ENCODE data around the gene C12orf50. TPM values are rescaled to one million over a fixed set of nuclear protein-coding genes. Genes with fewer than 3 reads are reported as not detected.

Gene C12orf50, protein sequence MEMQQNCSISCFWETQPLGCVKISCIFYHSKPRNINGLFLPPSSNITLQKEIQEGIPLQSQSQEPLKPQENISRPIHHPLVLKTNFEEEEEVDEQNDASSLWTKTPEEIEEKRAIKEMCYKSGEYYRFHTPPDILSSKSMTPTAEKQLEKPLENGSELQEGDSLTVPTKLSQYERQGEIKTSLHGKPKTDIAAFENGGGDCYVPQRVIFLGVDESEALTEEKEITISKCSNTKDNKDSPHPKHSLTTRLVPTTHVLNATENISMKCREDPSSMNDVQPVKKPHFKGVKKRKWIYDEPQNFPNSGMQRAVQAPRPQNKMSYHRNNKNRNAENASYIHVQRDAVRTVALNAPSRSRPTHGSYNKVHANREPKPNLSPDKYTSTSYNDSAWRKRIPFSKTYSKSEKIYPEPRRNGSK
- polyA plus RNA-seq (2013): 0.03 TPM in 1 of 2 replicates, not detected in the other

DNA sequence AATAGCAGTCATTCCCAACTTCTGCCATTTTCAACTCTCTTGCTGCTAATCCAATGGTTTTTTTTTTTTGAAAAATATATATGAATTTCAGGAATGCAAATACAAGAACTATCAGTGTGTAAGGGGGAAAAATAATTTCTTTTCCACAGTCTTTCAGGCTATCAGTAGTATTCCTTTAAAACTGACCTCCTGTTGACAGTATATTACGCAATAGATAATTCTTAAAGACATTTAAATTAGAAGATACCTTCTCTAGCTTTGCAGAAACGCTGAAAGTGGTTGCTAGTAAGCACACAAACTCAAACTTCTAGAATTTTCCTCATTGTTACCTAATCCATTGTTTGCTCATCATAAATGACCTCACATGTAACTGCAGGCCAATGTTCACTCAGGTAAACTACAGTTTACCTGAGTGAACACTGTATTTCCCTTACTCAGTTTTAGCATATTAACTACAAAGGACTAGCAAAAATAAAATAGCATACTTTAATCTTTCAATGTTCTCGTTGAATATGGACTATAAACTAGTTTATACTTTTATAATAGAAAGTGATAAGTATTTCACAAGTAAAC, at the start of gene C12orf50:
TSS of gene C12orf50 (minus strand) at position 309 of the 573 bp plus-strand sequence. CDS start 2,439 bp downstream, outside the sequence.
- WGBS (ENCODE audit: extremely low coverage, insufficient coverage, insufficient read length): no CpG with 5 or more reads among the region's 3 CpGs
- Histone ChIP-seq H3K18ac (ENCODE audit: low read length) (no peak within 1 kb of the TSS), H3K27me3 (ENCODE audit: insufficient read depth, low read length) (no peaks in the 10 kb centered on the region), H3K79me1 (ENCODE audit: low read length) (no peaks in the 10 kb centered on the region), H2BK120ac (ENCODE audit: insufficient read depth, low read length, poor library complexity) (no peak within 1 kb of the TSS), H2AFZ (ENCODE audit: insufficient read depth, low read length, poor library complexity) (no peak within 1 kb of the TSS), H3K27ac (ENCODE audit: low read depth, low read length) (no peak within 1 kb of the TSS), H2BK12ac (ENCODE audit: low read length) (no peak within 1 kb of the TSS), H3K4me3 (ENCODE audit: low read depth, low read length) (no peak within 1 kb of the TSS), H3K4me2 (ENCODE audit: low read length) (no peak within 1 kb of the TSS), H2BK5ac (ENCODE audit: low read depth, low read length, poor library complexity) (no peak within 1 kb of the TSS), H3K14ac (ENCODE audit: low read length) (no peak within 1 kb of the TSS), H3K36me3 (ENCODE audit: control insufficient read depth in 1 of 2, insufficient read depth in 2 of 2, low read length in 2 of 2) (no peaks in the 10 kb centered on the region), H3K9ac (ENCODE audit: low read length) (no peak within 1 kb of the TSS), H4K12ac (ENCODE audit: low read depth, low read length) (no peak within 1 kb of the TSS), H3K9me3 (ENCODE audit: insufficient read depth, low read depth, low read length) (peaks cover 2% of the 10 kb centered on the region), H3K4me1 (ENCODE audit: control insufficient read depth in 1 of 2, insufficient read depth in 2 of 2, low read length in 2 of 2) (no peaks in the 10 kb centered on the region), H3K79me2 (ENCODE audit: control insufficient read depth, insufficient read depth, low read length, poor library complexity) (no peaks in the 10 kb centered on the region), H4K91ac (ENCODE audit: low read depth, low read length) (no peak within 1 kb of the TSS), H2AK5ac (ENCODE audit: low read length) (no peak within 1 kb of the TSS), H3K4ac (ENCODE audit: low read depth, low read length) (no peak within 1 kb of the TSS), H3K23ac (ENCODE audit: low read length) (no peak within 1 kb of the TSS), H4K8ac (ENCODE audit: low read depth, low read length) (no peak within 1 kb of the TSS)
- no peak for DNase-seq

DNA sequence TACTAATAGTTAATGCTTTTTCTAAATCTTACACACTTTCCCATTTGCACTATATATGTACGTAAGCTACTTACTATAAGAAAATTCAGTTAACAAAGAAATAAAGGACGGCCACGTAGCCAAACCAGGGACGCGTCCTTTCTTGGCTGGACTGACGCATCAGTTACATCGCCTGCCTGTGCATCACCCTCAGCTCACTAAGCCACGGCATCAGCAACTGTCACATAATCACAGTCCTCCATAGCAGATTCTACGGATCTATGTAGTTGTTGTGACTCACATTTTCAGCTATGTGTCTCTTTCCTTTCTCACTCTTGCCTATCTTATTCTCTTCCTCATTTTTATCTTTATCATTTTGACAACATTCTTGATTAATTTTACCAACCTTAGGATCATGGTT, 38.1 kb upstream of the C12orf50 start:
- Histone ChIP-seq H4K8ac (ENCODE audit: low read depth, low read length) (no peak overlapping the region), H2AFZ (ENCODE audit: insufficient read depth, low read length, poor library complexity) (no peak overlapping the region), H3K23ac (ENCODE audit: low read length) (no peak overlapping the region), H3K4me1 (ENCODE audit: control insufficient read depth in 1 of 2, insufficient read depth in 2 of 2, low read length in 2 of 2) (no peaks in the 10 kb centered on the region), H2AK5ac (ENCODE audit: low read length) (no peak overlapping the region), H3K27ac (ENCODE audit: low read depth, low read length) (no peak overlapping the region), H3K4me2 (ENCODE audit: low read length) (no peak overlapping the region), H3K18ac (ENCODE audit: low read length) (no peak overlapping the region), H4K91ac (ENCODE audit: low read depth, low read length) (no peak overlapping the region), H3K79me2 (ENCODE audit: control insufficient read depth, insufficient read depth, low read length, poor library complexity) (no peaks in the 10 kb centered on the region), H3K9me3 (ENCODE audit: insufficient read depth, low read depth, low read length) (no peaks in the 10 kb centered on the region), H2BK5ac (ENCODE audit: low read depth, low read length, poor library complexity) (no peak overlapping the region), H3K36me3 (ENCODE audit: control insufficient read depth in 1 of 2, insufficient read depth in 2 of 2, low read length in 2 of 2) (no peaks in the 10 kb centered on the region), H3K14ac (ENCODE audit: low read length) (no peak overlapping the region), H3K4ac (ENCODE audit: low read depth, low read length) (no peak overlapping the region), H2BK12ac (ENCODE audit: low read length) (no peak overlapping the region), H3K4me3 (ENCODE audit: low read depth, low read length) (no peak overlapping the region), H3K27me3 (ENCODE audit: insufficient read depth, low read length) (no peaks in the 10 kb centered on the region), H3K9ac (ENCODE audit: low read length) (no peak overlapping the region), H4K12ac (ENCODE audit: low read depth, low read length) (no peak overlapping the region), H2BK120ac (ENCODE audit: insufficient read depth, low read length, poor library complexity) (no peak overlapping the region), H3K79me1 (ENCODE audit: low read length) (no peaks in the 10 kb centered on the region)
- DNase-seq: no peak
- no CpG with 5 or more reads among the region's 9 CpGs for WGBS (ENCODE audit: extremely low coverage, insufficient coverage, insufficient read length)

DNA sequence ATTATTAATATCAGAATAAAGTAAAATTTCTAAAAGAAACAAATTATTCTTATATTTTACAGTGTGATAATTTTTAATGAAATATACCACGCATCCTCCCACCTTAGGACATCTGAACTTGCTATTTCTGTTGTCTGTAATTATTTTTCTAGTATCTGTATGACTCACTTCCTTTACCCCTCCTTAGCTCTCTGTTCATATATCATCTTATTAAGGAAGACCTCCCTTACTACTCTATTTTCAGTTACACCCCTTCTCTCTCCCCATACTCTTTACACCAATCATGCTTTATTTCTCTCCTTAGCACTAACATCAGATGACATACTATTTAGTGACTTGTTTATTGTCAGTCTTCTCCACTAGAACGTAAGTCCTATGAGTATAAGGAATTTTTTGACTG, 34.2 kb upstream of the C12orf50 start:
- no peaks in the 10 kb centered on the region for H3K9me3 ChIP-seq (ENCODE audit: insufficient read depth, low read depth, low read length)
- no peaks in the 10 kb centered on the region for H3K27me3 ChIP-seq (ENCODE audit: insufficient read depth, low read length)
- no peak overlapping the region for H3K18ac ChIP-seq (ENCODE audit: low read length)
- no peak overlapping the region for H3K14ac ChIP-seq (ENCODE audit: low read length)
- no peak overlapping the region for H4K91ac ChIP-seq (ENCODE audit: low read depth, low read length)
- WGBS (ENCODE audit: extremely low coverage, insufficient coverage, insufficient read length): no CpG with 5 or more reads among the region's 2 CpGs
- no peak overlapping the region for H3K9ac ChIP-seq (ENCODE audit: low read length)
- no peaks in the 10 kb centered on the region for H3K79me1 ChIP-seq (ENCODE audit: low read length)
- H2BK120ac ChIP-seq (ENCODE audit: insufficient read depth, low read length, poor library complexity): no peak overlapping the region
- no peak overlapping the region for H4K12ac ChIP-seq (ENCODE audit: low read depth, low read length)
- peaks cover under 1 to 2% of the 10 kb centered on the region in 2 experiments for H3K36me3 ChIP-seq (ENCODE audit: control insufficient read depth in 1 of 2, insufficient read depth in 2 of 2, low read length in 2 of 2)
- H2AFZ ChIP-seq (ENCODE audit: insufficient read depth, low read length, poor library complexity): no peak overlapping the region
- no peak overlapping the region for H2BK5ac ChIP-seq (ENCODE audit: low read depth, low read length, poor library complexity)
- no peak overlapping the region for H3K4me2 ChIP-seq (ENCODE audit: low read length)
- H4K8ac ChIP-seq (ENCODE audit: low read depth, low read length): no peak overlapping the region
- no peak overlapping the region for H2BK12ac ChIP-seq (ENCODE audit: low read length)
- H3K23ac ChIP-seq (ENCODE audit: low read length): no peak overlapping the region
- H3K4me3 ChIP-seq (ENCODE audit: low read depth, low read length): no peak overlapping the region
- no peak overlapping the region for H3K4ac ChIP-seq (ENCODE audit: low read depth, low read length)
- H2AK5ac ChIP-seq (ENCODE audit: low read length): no peak overlapping the region
- no peaks in the 10 kb centered on the region for H3K79me2 ChIP-seq (ENCODE audit: control insufficient read depth, insufficient read depth, low read length, poor library complexity)
- no peak overlapping the region for H3K27ac ChIP-seq (ENCODE audit: low read depth, low read length)
- H3K4me1 ChIP-seq (ENCODE audit: control insufficient read depth in 1 of 2, insufficient read depth in 2 of 2, low read length in 2 of 2): no peaks in the 10 kb centered on the region
- DNase-seq: no peak

DNA sequence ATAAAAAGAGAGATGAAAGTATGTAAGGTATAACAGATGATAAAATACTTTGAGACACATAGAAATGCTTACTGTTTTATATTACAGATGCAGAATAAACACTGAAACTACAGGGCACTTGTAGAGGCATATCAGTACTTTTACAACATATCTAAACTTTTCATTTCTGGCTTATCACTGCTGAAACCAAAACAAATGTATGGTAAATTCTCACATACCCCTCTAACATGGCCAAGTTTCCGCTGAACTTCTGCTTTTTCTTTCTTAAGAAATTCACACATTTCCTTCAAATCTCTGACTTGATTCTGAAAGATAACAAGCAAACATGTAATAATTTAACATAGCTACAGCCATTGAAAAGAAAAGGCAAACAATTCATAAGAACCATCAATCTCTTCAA, 33.3 kb upstream of the C12orf50 start:
- Histone ChIP-seq H3K4ac (ENCODE audit: low read depth, low read length) (no peak overlapping the region), H3K23ac (ENCODE audit: low read length) (no peak overlapping the region), H2BK12ac (ENCODE audit: low read length) (no peak overlapping the region), H3K14ac (ENCODE audit: low read length) (no peak overlapping the region), H2AFZ (ENCODE audit: insufficient read depth, low read length, poor library complexity) (no peak overlapping the region), H3K36me3 (ENCODE audit: control insufficient read depth in 1 of 2, insufficient read depth in 2 of 2, low read length in 2 of 2) (peaks cover 2 to 4% of the 10 kb centered on the region in 2 experiments), H3K18ac (ENCODE audit: low read length) (no peak overlapping the region), H3K4me3 (ENCODE audit: low read depth, low read length) (no peak overlapping the region), H2BK5ac (ENCODE audit: low read depth, low read length, poor library complexity) (no peak overlapping the region), H2BK120ac (ENCODE audit: insufficient read depth, low read length, poor library complexity) (no peak overlapping the region), H3K4me2 (ENCODE audit: low read length) (no peak overlapping the region), H3K9ac (ENCODE audit: low read length) (no peak overlapping the region), H3K27ac (ENCODE audit: low read depth, low read length) (no peak overlapping the region), H3K27me3 (ENCODE audit: insufficient read depth, low read length) (no peaks in the 10 kb centered on the region), H4K8ac (ENCODE audit: low read depth, low read length) (no peak overlapping the region), H4K91ac (ENCODE audit: low read depth, low read length) (no peak overlapping the region), H4K12ac (ENCODE audit: low read depth, low read length) (no peak overlapping the region), H3K79me2 (ENCODE audit: control insufficient read depth, insufficient read depth, low read length, poor library complexity) (no peaks in the 10 kb centered on the region), H2AK5ac (ENCODE audit: low read length) (no peak overlapping the region), H3K79me1 (ENCODE audit: low read length) (no peaks in the 10 kb centered on the region), H3K9me3 (ENCODE audit: insufficient read depth, low read depth, low read length) (no peaks in the 10 kb centered on the region), H3K4me1 (ENCODE audit: control insufficient read depth in 1 of 2, insufficient read depth in 2 of 2, low read length in 2 of 2) (no peaks in the 10 kb centered on the region)
- no peak for DNase-seq
- WGBS (ENCODE audit: extremely low coverage, insufficient coverage, insufficient read length): no CpG with 5 or more reads among the region's 1 CpG
